Subcutaneous adipose tissue (tissue), 4 donors: Measurements from ENCODE around the gene IFFO2. TPM values are rescaled to one million over a fixed set of nuclear protein-coding genes. Genes with fewer than 3 reads are reported as not detected.

Experiments
- CTCF ChIP-seq: fragments of 450-650 bp; IDR thresholded peaks from one replicate; pipeline ENCODE4 v1.5.1; 2016; ENCODE audit warnings: low read depth, mild to moderate bottlenecking, control low read depth, antibody characterized with exemption, moderate library complexity
- total RNA-seq, 4 donors: library from RNA; depleted of rRNA; stranded (reverse); fragments of >200 nt; gene quantifications; one replicate each; pipeline ENCODE4 v1.1.0, GENCODE V29; 2016

Gene IFFO2
- total RNA-seq, 4 donors from 2014 or later: 2.0 to 12.8 (median 4.8) TPM

DNA sequence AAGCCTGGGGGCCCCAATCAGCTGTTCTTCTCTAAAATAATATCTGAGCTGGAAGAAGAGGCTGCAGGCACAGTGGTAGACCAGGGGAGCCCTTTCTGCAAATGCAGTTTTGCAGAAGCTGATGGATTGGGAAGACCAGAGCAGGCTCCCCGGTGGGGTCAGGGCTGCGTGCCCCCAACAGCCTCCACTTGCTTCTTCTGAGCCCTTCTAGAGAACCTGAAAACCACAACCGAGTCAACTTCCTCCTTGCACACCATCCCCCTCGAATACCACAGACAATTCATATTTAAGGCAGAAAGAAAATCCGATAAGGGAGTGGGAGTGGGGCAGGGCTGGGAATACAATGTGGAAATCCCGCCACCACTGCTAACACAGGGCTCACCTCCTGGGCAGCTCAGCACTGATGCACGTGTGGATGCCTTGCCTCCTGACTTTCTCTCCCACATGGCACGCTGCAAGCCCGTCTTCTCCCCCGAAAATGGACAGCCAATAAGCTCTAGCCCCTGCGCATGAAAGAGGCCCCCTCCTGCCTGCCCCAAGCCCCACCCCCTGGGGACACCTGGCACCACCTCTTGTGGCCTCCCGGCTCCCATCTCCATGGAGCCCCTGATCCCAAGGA, 28.7 kb downstream of the IFFO2 start:
- TF ChIP-seq CTCF: no peak

- no peak for TF ChIP-seq CTCF
These were observed 29.3 kb downstream of the IFFO2 start for GRCh38 chr1:18927082-18927653.

DNA sequence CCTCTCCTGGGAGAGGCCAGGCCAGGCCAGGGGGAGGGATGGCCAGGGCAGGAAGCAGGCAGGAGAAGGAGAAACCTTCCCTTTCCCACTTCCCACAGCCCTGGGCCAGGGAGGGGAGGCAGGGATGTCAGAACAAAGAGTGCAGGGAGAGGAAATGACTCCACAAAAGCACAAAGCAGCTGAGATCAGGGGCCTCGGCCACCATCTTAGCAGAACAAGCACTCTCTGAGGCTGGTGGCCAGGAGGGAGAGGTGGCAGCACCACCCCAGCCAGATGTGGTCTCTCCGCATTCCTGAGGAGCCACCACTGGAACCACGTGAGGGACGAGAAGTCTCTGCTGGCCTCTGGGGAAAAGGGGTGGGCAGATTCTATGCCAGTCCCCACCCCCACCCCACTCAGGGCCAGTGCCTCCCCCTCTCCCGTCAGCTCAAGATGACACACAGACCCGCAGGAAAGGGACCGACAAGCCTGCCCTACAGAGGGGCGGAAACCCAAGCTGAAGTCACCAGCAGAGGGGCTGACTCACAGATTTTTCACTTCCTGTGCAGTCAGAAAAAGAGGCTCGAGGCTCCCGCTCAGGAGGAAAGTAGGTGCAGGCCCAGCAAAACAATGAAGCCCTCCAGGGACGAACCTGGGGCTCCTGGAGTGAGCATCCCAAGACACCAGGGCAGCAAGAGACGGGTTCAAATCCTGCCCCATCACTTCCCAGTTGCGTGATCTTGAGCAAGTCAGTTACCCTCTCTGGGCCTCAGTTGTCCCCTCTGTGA, 30.0 kb downstream of the IFFO2 start:
- no peak for TF ChIP-seq CTCF

DNA sequence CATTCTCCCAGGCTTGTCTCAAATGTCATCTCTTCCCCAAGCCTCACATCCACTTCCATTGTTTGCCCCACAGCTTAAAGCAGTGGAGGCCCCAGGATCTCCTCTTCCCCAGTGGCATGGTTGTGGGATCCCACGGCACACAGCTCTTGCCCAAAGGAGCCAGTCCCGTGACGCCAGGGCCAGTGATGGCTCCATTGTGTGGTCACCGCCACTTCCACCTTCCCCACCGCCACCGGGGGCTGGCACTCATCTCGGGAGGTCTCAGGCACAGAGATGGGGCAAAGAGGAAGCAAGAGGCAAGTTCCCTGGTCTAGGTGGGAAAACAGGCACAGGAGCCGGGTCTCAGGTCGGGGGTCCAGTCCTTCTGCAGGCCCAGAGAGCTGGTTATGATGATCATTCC, 31.2 kb downstream of the IFFO2 start:
- TF ChIP-seq CTCF: no peak

DNA sequence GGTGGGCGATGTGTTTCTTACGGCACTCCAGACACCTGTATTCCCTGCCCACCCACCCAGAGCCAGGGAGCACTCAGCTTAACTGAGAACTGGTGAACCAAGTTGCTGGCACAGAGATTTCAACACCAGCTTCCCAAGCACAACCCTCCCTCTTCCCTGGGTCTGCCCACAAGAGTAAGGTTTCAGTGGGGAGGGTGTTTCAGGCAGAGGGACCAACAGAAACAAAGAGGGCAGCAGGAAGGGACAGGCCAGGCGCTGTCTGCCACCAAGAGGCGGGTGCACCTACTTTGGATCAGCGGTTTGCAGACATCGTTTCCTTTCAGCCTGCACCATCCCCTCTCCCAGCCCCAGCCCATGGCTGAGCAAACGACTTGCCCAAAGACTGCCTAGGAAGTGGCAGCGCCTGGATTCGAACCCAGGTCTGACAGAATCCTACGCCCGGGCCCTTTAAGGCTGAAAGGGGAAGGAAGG, 32.2 kb downstream of the IFFO2 start:
- TF ChIP-seq CTCF: no peak

DNA sequence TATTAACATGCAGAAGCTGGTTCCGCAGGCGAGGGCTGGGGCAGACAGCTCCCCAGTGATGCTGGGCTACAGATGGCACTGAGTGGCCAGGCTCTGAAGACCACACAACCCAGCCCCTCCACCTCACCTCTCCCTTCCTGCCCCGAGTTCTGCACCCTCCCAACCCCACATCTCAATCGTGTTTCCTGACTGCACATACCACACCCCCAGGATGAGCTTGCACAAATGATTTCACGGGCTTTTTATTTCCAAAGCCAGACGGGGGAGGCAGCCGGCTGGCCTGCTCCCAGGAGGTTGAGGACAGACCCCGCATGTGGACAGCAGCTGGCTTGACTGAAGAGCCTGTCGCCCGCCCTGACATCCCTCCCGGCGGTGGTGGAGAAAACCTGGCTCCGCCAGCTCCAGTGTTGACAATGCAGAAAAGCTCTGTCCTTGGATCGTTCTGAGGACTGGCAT, 32.7 kb downstream of the IFFO2 start:
- no peak for TF ChIP-seq CTCF
